Renal cortex interstitium (tissue), 11 donors: ENCODE measurements around the gene MAP7D1. TPM values are rescaled to one million over a fixed set of nuclear protein-coding genes. Genes with fewer than 3 reads are reported as not detected.
A peak's percentile ranks its signal among the peaks of the same experiment; 100 is the strongest.
"Not testable (repeated sequence)": the region's sequence is repeated elsewhere in the genome, so short reads cannot be mapped to it uniquely, and the experiment has no call there.

Experiments used
- DNase-seq, 11 donors: peaks; one replicate each; pipeline ENCODE4 v3.0.0-alpha.2; 2013; ENCODE audit warnings: low read depth in 9 of 11, low spot score in 4 of 11; ENCODE audit errors: extremely low read depth in 1 of 11
- polyA plus RNA-seq, 3 donors: library from polyadenylated mRNA; unstranded; fragments of 120-200 nt; gene quantifications; one replicate each; pipeline ENCODE4 v1.2.1, GENCODE V29; 2013; ENCODE audit not compliant: insufficient read length in 3 of 3

MAP7D1 gene
- polyA plus RNA-seq, 3 donors, result 49.4 to 77.8 (median 55.9) TPM

DNA sequence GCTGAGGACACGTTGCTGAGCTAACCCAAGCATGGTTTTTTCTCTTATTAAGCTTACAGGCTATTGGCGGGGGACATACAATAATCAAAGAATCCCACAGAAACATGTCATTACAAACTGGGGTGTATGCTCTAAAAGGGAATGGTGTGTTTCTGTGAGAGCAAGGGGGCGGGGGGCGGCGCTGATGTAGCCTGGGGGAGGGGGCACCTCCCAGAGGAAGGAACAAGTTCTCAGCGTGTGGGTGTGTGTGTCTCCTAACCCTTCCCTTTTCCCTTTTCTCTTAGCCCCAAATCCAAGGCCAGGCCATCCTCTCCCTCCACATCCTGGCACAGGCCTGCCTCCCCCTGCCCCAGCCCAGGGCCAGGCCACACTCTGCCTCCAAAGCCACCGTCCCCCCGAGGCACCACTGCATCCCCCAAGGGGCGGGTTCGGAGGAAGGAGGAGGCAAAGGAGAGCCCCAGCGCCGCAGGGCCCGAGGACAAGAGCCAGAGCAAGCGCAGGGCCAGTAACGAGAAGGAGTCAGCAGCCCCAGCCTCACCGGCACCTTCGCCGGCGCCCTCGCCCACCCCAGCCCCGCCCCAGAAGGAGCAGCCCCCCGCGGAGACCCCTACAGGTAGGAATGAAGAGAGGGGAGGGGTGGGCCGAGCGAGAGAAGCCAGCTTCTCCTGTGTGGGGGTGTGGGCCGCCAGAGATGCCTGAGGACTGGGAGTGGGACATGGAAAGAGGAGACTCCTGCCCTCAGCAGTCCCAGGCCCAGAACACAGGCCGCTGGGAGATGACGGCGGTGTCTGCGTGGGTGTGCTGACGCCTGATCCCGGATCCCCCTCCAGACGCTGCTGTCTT lies 21.9 kb downstream of the MAP7D1 start:
- DNase-seq, result no peak

DNA sequence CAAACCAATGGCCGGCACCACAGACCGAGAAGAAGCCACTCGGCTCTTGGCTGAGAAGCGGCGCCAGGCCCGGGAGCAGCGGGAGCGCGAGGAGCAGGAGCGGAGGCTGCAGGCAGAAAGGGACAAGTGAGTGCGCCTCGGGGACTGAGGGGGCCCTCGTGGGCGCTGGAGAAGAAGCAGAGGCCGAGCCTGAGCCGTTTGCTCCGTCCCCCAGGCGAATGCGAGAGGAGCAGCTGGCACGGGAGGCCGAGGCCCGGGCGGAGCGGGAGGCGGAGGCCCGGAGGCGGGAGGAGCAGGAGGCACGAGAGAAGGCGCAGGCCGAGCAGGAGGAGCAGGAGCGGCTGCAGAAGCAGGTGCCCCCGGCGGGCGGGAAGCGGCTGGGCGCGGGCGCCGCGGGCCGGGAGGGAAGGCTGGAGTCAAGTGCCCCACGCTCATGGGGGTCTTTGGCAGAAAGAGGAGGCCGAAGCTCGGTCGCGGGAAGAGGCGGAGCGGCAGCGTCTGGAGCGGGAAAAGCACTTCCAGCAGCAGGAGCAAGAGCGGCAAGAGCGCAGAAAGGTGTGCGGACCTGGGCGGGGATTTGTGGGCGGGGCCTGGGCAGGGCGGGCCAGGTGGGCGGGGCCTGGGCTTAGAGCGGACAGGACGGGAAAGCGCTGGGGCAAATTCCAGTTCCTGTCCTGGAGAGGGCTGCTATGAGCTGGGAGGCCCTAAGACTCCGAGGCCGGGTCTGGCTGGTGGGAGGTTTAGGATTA lies 22.7 kb downstream of the MAP7D1 start:
- DNase-seq, result no peak

DNA sequence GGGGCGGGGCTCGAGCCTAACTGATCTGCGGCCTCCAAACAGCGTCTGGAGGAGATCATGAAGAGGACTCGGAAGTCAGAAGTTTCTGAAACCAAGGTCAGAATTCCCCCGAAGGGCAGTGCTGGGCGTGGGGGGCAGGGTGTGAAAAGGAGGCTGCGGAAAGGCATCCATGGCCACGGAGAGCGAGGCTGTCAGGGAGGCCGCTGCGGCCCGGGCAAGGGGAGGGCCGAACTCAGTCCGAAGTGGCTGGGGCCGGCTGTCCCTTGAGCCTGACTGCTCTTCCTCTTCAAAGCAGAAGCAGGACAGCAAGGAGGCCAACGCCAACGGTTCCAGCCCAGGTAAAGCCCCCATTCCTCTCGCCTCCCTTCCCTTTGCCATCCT lies 23.2 kb downstream of the MAP7D1 start:
- no peak for DNase-seq

DNA sequence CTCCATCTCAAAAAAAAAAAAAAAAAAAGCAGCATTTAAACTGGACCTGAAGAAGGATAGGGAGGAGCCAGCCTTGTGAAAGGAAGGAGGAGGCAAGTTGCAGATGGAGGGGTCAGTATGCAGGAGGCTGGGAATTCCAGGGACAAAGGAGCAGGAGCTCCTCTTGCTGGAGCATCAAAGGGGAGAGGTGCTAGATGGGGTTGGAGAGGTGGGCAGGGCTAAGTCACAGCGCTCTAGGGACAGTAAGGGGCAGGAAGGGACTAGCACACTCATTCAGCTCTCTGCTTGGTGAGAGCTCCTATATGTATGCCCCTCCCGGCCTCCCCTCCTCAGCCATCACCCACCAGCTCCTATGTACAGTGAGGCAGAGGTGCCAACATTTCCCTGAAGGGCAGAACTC lies 26.8 kb downstream of the MAP7D1 start:
- no peak for DNase-seq

DNA sequence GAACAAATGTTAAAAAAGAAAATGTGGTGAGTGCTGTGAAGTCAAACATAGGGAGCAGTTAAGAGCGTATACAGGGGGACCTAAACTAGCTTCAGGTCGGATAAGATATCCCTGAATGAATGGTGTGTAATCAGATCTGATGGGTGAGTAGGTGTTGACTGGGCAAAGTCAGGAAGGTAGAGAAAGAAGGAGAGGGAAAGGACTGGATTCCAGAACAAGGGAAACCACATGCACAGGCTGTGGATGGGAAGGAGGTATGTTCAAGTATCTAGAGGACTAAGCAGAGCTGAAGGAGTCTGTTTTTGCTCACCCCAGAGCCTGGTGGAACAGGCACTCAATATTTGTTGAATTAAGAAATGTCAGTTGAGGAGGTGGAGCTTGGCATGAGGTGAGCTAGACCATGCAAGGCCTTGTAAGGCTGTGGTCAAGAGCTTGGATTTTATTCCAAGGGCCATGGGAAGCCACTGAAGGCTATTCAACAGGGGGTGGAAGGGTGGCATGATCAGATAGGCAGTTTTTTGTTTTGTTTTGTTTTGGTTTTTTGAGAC lies 27.4 kb downstream of the MAP7D1 start:
- DNase-seq, result no peak

DNA sequence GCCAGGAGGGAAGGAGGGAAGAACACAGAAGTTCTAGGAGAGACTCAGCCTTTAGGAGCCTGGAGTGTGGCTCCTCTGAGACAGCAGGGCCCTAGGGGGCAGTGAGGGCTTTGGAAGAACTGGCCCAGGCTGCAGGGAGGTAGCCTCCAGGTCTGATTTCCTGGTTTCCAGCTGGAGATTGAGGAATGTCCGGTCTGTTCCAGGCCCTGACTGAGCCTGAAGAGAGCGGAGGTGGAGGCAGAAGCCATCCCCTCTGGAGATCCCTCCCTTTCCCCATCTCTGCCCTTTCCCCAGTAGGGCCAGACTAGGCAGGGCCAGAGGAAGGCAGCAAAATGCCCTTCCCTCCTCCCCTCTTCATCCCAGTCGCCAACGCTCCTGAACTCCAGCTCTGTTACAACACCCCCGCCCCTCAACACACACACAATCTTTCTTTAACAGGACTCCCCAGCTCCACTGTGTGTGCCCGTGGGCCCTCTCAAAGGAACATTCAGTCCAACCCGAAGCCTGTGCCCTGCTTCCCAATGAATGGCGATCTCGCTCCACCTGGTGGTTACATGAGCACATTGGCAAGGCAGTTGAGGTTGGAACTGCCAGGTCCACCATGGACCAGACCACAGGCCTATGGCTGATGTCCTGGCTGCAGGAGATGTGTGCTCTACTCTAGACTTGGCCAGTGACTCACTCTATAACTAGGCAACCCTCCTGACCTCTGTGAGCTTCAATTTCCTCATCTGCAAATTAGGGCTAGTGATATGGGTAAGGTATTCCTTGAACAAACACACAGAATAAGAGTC lies 32.0 kb downstream of the MAP7D1 start:
- DNase-seq, result peak; percentile 61 to 82 (median 67)

DNA sequence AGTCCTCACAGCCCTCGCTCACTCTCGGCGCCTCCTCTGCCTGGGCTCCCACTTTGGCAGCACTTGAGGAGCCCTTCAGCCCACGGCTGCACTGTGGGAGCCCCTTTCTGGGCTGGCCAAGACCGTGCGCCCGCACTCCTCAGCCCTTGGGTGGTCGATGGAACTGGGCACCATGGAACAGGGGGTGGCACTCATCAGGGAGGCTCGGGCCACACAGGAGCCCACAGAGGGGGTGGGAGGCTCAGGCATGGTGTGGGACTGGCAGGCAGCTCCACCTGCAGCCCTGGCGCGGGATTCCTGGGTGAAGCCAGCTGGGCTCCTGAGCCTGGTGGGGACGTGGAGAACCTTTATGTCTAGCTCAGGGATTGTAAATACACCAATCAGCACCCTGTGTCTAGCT lies 40.8 kb downstream of the MAP7D1 start:
- DNase-seq, result not testable (repeated sequence)

DNA sequence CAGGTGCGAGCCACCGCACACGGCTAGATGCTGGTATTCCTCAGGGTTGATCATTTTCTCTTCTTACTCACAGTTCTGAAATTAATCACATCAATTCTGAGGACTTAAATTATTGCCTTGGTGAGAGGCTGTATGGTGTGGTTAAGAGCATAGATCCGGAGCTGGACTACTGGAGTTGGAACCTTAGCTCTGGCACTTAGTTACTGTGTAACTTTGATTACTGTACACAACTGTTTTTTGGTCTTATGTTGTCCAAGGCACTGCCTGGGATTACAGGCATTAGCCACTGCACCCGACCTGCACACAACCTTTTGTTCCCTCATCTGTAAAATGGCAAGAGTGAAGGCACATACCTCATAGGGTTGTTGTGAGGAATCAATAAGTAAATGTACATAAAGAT lies 42.7 kb downstream of the MAP7D1 start:
- no peak for DNase-seq

DNA sequence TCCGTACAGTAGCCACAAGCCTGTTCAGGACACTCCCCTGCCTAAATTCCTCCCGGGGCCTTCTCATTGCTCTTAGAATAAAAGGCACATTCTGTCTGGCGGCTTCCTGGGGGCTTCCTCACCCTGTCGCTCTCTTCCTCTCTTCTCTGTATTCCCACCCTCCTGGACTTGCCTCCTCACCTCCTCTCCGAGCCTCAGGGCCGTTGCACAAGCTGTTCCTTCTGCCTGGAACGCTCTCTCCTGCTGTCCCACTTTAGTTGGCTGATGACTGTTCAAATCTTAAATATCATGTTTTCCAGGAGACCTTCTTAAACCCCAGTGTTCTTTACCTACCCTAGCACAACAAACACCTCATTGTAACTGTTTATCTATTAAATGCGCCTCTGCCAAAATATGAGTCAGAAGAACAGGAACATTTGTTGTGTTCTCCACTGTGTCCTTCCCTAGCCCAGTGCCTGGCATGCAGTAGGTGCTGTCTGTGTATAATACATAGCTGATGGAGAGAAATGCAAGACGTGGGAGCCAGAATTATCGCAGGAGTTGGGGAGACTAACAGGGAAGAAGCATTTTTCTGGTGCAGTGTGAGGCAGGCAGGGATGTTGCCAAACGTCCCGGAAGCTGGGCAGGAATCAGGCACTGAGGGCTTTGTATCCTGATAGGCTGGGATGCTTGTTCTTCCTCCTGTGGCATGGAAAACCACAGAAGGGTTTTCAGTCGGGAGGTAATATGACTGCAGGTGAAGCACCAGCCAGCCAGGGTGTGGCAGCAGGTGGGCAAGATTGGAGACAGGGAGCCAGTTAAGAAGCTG lies 44.2 kb downstream of the MAP7D1 start:
- DNase-seq, result no peak

DNA sequence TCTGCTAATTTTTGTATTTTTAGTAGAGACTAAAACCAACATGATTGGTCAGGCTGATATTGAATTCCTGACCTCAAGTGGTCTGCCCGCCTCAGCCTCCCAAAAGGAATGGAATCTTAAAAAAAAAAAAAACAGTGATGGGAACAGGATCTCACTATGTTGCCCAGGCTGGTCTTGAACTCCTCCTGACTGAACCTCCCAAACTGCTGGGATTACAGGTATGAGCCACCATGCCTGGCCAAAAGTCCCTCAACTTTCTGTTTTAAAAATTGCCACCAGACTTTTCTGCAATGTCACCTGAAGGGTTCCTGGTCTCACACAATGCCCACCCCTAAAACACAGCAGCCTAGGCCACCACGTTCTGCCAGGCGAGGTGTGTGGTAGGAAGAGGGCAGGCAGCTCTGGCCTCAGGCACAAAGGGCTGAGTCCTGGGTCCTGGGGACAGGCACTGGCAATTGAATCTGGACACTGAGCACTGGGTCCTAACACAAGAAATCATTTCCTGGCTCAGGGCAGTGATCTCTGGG lies 47.1 kb downstream of the MAP7D1 start:
- DNase-seq, result no peak

DNA sequence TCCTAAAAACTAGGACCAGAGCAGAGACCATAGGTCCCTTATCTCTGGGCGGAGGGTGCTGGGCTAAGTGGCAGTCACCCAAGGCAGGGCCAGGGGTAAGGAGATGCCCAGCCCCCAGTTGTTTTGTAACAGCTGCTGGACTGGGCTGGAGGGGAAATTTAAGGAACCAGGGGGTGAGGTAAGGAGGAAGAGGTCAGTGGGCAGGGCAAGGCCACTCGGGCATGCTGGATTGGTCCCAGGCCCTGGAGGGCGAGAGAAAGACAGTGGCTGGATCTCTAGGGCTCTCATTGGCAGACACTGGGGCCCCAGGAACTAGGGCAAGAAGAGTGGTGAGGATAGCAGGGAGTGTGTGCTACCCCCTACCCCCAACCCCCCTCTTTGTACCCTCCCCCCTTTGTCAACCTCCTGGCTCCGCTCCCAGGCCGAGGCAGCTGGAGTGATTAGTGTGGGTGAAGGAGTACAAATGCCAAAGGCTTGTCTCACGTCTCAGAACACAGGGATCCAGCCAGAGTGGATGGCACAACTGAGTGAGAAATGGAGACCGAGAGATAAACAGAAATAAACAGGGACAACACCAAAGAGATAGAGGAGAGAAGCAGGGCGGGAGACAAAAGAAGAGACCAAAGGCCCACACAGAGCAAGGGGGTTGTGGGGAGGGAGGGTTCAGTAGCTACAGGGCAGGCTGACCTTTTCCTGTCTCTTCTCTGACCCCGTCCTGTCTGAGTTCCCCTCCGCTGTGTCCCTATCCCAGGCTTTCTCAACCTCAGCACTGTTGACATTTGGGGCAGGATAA lies 47.8 kb downstream of the MAP7D1 start:
- no peak for DNase-seq

DNA sequence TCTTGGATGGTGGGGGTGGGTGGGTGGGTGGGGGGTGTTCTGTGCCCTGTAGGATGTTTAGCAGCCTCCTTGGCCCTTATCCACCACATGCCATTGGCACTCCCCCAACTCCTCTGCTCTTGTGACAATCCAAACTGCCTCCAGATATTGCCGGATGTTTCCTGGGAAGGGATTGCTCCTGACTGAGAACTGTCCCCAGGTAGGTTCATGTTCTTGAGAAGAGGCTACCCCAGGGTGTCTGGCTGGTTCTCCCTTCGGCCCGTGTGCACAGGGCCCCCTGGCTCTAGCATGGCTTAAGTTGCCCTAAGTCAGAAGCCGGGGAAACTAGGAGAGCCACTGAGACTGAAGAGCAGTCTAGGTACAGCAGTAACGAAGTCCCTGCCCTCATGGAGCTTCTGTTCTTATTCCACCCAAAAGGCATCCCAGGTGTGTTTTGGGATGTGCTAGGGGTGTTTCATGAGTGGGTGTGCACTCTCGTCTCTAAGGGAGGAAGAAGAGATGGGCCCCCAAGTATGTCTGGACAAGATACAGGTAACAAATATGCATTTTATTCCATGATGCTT lies 48.5 kb downstream of the MAP7D1 start:
- no peak for DNase-seq

DNA sequence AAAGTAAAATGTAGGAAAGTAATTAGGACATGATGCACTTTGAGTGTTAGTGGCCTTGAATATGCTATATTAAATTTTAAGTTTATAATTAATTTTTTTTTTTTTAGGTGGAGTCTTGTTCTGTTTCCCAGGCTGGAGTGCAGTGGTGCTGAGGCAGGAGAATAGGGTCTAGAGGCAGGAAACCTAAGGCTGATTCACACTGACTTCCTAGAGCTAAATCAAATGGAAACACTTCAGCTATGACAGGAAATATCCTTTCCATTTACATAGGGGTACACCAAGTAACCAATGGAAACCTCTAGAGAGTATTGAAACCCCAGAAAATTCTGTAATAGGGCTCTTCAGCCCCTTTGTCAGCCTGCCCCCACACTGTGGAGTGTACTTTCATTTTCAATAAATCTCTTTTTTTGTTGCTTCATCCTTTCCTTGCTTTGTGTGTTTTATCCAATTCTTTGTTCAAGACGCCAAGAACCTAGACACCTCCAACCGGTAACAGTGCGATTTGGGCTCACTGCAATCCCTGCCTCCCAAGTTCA lies 50.4 kb downstream of the MAP7D1 start:
- no peak for DNase-seq

DNA sequence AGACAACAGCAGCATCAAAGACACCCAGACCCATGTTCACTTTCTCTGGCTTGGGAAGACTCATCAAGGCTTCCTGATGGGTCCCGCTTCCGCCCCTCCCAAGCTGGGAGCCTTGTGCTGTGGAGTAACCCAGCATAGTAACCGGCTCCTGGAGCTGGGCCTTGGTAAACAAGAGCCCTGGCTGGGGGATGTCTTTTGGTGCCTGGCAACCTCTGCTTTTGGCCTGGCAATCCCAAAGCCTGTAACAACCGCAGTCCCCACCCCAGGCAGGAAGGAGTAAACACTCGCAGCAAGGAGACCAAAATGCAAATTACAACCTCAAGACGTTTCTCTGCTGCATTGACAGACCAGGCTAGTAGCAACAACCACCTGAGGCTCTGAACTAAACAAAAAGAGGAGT lies 51.4 kb downstream of the MAP7D1 start:
- no peak for DNase-seq

DNA sequence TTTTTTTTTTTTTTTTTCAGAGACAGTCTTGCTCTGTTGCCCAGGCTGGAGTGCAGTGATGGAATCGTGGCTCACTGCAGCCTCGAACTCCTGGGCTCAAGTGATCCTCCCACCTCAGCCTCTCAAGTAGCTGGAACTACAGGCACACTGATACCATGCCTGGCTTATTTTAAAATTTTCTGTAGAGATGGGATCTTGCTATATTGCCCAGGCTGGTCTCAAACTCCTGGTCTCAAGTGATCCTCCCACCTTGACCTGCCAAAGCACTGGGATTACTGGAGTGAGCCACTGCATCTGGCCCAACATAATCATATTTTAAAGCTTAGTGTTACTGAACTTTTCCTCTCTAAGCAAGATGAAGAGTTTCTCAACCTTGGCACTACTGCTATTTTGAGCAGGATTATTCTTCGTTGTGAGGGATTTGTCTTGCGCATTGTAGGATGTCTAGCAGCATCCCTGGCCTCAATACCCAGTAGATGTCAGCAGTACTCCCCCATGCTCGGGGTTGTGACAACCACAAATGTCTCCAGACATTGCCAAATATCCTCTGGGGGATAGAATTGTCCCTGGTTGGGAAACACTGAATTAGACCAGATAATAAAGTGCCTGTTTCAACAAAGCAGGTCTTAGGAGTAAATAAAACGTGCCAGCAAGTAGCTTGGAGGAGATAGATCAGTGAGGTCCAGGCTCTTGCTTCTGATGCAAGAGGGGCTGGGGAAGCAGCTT lies 53.2 kb downstream of the MAP7D1 start:
- no peak for DNase-seq

DNA sequence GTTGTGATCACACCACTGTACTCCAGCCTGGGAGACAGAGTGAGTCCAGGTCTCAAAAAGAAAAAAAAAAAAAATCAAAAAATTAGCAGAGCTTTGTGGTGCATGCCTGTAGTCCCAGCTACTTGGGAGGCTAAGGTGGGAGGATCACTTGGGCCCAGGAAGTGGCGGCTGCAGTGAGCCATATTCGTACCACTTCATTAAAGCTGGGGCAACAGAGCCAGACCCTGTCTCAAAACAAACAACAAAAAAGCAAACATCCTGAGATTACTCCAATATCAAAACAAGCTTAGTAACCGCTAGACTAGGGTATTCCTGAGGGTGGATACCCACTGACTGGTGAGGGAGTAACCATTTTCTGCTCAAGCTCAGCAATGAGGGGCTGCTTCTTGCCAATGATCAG lies 55.3 kb downstream of the MAP7D1 start:
- DNase-seq, result no peak

DNA sequence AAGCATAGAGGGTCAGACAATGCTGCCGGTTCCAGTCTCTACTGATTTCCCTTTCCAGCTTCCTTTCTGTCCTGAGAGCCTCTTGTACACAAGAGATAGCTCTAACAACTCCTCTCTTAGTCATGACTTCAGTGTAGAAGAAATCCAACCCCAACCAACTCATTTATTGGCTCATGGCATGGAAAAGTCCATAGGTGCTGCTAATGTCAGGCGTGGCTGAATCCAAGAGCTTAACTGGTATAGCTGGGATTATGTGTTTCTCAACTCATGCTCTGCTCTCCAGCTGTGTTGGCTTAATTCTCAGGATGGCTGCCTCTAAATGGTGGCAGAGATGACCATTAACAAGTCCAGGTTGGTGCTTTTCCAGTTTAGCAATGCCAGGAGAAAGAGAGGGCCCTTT lies 55.9 kb downstream of the MAP7D1 start:
- no peak for DNase-seq
